ENCODE results near the gene ACTL6A. TPM values are rescaled to one million over a fixed set of nuclear protein-coding genes. Genes with fewer than 3 reads are reported as not detected.
A peak's percentile ranks its signal among the peaks of the same experiment; 100 is the strongest.

Gene ACTL6A
- total and polyA plus RNA-seq, 3 donors from 2014 or later, result 68.4 to 143 (median 84.4) TPM

DNA sequence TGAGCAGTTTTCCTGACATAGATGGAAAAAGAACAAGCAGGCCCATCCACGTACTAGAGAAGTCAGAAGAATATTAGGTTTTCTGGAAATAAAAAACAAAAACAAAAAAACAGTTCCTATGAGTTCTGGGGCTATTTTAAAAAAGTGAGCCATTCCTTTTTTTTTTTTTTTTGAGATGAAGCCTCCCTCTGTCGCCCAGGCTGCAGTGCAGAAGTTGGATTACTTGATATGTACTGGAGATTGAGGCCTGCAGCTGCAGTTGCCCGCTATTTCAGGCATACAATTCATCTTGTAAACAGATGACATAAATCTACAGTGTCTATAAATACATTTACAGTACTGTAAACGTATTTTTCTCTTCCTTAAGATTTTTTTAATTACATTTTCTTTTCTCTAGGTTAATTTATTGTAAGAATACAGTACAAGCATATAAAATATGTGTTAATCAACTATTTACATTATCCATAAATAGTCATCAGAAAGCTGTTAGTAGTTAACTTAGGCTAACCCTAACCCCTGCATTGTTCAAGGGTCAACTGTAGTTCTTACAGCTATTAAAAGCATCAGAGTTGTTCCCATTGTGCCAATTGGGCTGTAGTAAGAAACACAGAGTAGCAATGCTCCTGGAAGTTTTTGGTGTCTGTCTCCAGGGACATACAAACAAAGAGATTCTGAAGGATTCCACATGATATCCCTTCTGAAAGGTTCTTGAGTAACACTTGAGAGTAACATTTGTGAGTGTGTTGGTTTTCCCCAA lies 11.2 kb upstream of the ACTL6A start:
- WGBS, 2 donors, result 76 to 79% methylated on average over 4 of the region's 4 CpGs
- Histone ChIP-seq H3K27ac (no peak overlapping the region), H3K36me3 (ENCODE audit: low read depth, missing control alignments) (no peaks in the 10 kb centered on the region), H3K4me1 (no peaks in the 10 kb centered on the region), H3K27me3 (no peaks in the 10 kb centered on the region), H3K4me3 (no peak overlapping the region), H3K9me3 (no peaks in the 10 kb centered on the region)
- no peak for DNase-seq
- intact Hi-C loops (cut with DNase I; ENCODE audit: low total_unique reads), result no loop called here
- TF ChIP-seq POLR2A (IDR thresholded peaks at IDR 0.05), result no peak
- TF ChIP-seq, protein P1, sequence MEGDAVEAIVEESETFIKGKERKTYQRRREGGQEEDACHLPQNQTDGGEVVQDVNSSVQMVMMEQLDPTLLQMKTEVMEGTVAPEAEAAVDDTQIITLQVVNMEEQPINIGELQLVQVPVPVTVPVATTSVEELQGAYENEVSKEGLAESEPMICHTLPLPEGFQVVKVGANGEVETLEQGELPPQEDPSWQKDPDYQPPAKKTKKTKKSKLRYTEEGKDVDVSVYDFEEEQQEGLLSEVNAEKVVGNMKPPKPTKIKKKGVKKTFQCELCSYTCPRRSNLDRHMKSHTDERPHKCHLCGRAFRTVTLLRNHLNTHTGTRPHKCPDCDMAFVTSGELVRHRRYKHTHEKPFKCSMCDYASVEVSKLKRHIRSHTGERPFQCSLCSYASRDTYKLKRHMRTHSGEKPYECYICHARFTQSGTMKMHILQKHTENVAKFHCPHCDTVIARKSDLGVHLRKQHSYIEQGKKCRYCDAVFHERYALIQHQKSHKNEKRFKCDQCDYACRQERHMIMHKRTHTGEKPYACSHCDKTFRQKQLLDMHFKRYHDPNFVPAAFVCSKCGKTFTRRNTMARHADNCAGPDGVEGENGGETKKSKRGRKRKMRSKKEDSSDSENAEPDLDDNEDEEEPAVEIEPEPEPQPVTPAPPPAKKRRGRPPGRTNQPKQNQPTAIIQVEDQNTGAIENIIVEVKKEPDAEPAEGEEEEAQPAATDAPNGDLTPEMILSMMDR (IDR thresholded peaks at IDR 0.05), result no peak

DNA sequence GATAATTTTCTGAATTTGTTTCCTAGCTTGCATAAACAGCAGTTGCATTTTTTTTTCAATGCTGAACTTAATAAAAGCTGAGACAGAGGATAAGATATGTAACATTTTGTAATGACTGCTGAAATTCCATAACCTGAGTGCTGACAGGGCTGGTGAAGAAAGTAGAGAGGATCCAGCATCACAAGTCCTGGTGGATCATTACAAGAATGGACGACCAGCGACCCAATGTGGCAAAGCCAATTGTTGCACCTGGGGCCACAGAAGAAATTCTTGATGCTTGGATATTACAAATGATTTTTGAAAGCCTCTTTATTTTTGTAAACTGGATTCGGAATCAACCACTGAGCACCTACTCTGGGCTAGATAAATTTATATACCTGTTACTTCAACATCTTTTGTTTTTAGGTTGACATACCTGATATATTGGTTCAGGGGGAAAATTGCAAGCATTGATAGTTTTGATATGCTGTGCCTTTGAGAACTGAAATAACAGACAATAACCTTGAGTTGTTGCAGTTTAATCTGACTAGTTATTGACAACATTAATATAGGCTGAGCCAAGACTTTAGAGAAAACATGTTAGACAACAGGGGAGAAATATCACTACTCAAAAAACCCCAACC lies 3.9 kb upstream of the ACTL6A start:
- Histone ChIP-seq H3K4me1 (peaks cover 2% of the 10 kb centered on the region), H3K9me3 (no peaks in the 10 kb centered on the region), H3K36me3 (ENCODE audit: low read depth, missing control alignments) (no peaks in the 10 kb centered on the region), H3K4me3 (no peak overlapping the region), H3K27me3 (no peaks in the 10 kb centered on the region), H3K27ac (no peak overlapping the region)
- TF ChIP-seq POLR2A (IDR thresholded peaks at IDR 0.05), result no peak
- TF ChIP-seq, protein P1 (IDR thresholded peaks at IDR 0.05), result peak in 2 of 3 experiments; percentile 61 to 69
- peak; percentile 77 for DNase-seq
- WGBS, 2 donors, result 15 to 38% methylated on average over 3 of the region's 3 CpGs
- intact Hi-C loops (cut with DNase I; ENCODE audit: low total_unique reads), result no loop called here

DNA sequence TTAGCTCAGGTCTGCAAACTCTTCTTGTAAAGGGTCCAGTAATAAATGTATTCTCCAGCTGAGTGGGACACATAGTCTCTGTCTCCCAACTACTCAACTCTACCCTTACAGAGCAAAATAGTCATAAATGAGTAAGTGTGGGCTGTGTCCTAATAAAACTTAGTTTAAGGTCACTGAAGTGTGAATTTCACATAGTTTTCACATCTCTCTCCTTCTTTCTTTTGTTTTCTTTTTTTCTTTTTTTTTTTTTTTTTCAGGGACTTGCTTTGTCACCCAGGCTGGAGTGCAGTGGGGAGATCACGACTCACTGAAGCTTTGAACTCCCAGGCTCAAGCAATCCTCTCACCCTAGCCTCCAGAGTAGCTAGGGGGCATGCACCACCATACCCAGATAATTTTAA lies 1.9 kb upstream of the ACTL6A start:
- TF ChIP-seq, protein P1 (IDR thresholded peaks at IDR 0.05), result no peak
- no peak for TF ChIP-seq POLR2A (IDR thresholded peaks at IDR 0.05)
- DNase-seq, result no peak
- Histone ChIP-seq H3K27me3 (no peaks in the 10 kb centered on the region), H3K9me3 (no peaks in the 10 kb centered on the region), H3K4me3 (no peak overlapping the region), H3K36me3 (ENCODE audit: low read depth, missing control alignments) (no peaks in the 10 kb centered on the region), H3K27ac (no peak overlapping the region), H3K4me1 (peaks cover 4% of the 10 kb centered on the region)
- intact Hi-C loops (cut with DNase I; ENCODE audit: low total_unique reads), result no loop called here
- 80 to 91% methylated on average over 1 of the region's 1 CpG for WGBS, 2 donors

DNA sequence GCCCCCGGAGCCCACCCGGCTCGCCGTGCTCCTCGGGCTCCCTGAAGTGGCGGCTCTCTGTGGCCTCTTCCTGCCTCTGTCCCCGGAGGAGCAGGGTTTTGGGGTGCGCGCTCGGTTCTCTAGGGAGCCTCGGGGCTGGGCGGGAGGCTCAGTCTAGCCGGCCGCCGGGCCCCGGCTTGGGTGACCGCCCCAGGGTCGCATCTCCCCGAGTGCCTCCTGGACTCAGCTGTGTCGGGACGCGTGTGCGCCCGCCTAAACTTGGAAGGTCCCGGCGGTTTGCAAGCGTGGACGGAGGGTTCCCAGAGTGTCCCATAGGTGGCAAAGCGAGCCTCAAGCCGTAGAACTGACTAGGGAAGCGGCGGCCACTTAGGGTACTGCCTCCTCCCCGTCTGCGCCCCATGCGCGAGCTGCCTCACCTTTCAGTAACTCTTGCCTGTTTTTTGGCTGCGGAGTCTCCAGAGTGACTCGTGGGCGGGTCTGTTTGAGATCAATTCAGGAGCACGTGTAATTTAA lies 601 bp downstream of the ACTL6A start:
- TF ChIP-seq, protein P1 (IDR thresholded peaks at IDR 0.05), result peak in 2 of 3 experiments; percentile 42 to 45
- TF ChIP-seq POLR2A (IDR thresholded peaks at IDR 0.05), result no peak
- WGBS, 2 donors, result 0% methylated on average over 9 to 40 of the region's 40 CpGs
- H3K27me3 ChIP-seq, result no peaks in the 10 kb centered on the region
- intact Hi-C loops (cut with DNase I; ENCODE audit: low total_unique reads), result no loop called here
- no peaks in the 10 kb centered on the region for H3K36me3 ChIP-seq (ENCODE audit: low read depth, missing control alignments)
- H3K27ac ChIP-seq, result peak overlapping the region; percentile 91 to 93
- H3K9me3 ChIP-seq, result no peaks in the 10 kb centered on the region
- H3K4me3 ChIP-seq, result peak overlapping the region; percentile 85 to 93
- DNase-seq, result peak; percentile 76
- peaks cover 4% of the 10 kb centered on the region for H3K4me1 ChIP-seq

All from testis (tissue), 3 donors.